Body of pancreas (tissue), 4 donors: ENCODE measurements around the gene CDX1.

Source experiments
- CTCF ChIP-seq, 7 experiments: fragments of 450-650 bp in 4 of 7; fragments of 200-600 bp in 3 of 7; sonication (generic) in 3 of 7; IDR thresholded peaks; one replicate each; pipeline ENCODE4 v1.5.1; 2016 to 2019; ENCODE audit warnings: antibody characterized with exemption in 7 of 7
- POLR2A ChIP-seq, 3 donors: fragments of 450-650 bp; IDR thresholded peaks; one replicate each; pipeline ENCODE4 v1.6.1; 2016; ENCODE audit warnings: antibody characterized with exemption in 3 of 3, mild to moderate bottlenecking in 2 of 3

GRCh38 chr5:150120062-150120441 lies 46.5 kb upstream of the CDX1 start:
- TF ChIP-seq CTCF (IDR thresholded peaks at IDR 0.05) (no peak), POLR2A (IDR thresholded peaks at IDR 0.05) (no peak)
